Eye (tissue), 1 donor: ENCODE results near the gene PFDN1.
"Not testable (repeated sequence)": the region's sequence is repeated elsewhere in the genome, so short reads cannot be mapped to it uniquely, and the experiment has no call there.

Experiments
- DNase-seq: peaks from one replicate; pipeline ENCODE4 v3.0.0-alpha.2; 2015

The PFDN1 gene

DNA sequence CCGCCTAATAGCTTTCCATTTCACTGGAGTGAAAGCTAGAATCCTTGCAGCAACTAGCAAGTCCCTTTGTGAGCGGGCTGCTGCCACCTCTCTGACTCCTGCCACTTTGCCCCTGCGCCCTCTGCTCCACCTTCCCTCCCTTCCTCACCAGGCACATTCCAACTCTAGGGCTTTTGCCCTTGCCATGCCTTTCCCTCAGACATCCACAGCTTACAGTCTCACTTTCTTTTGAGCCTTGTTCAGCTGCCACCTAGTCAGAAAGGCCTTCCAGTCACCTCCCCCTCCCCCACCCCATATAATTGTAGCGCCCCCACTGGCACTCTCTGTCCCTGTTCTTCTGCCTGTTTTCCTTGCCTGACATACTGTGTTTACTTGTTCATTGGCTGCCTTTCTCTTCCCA is 96.9 kb downstream of the PFDN1 start:
- DNase-seq = no peak

- no peak for DNase-seq
Measured at GRCh38 chr5:140205216-140205615, 97.7 kb downstream of the PFDN1 start.

DNA sequence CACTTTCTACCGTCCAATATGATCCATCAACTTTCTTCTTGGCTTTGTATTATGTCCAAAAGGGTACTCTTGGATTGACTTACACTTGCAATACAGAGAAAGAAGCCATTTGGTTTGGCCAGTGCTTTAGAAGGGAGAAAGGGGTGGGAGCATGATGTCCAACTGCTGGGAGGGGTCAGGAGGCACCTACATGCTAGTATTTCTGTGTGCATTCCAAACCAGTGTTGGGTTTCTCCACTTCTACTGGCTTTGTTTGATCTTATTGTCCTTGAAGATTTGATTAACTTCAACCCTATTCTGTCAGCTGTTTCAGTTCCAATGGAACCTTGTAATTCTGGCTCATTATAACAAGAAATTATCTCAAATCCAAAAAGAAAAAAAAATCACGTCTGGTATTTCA is 100.3 kb downstream of the PFDN1 start:
- DNase-seq = no peak

DNA sequence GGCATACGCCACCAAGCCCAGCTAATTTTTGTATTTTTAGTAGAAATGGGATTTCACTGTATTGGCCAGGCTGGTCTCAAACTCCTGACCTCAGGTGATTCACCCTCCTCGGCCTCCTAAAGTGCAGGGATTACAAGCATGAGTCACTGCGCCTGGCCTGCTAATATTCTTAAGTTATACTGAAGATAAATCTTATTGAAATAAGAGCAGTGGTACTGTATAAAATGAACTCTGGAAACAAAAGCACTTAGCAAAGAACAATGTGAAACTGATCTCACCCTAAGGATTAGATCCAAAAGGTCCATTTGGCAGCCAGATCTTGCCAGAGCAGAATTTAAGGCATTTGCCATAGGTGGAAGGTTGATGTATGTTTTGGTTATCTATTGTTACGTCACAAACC is 100.8 kb downstream of the PFDN1 start:
- DNase-seq = no peak

GRCh38 chr5:140198915-140199314 is 104.0 kb downstream of the PFDN1 start:
- not testable (repeated sequence) for DNase-seq

- DNase-seq = no peak
Measured at GRCh38 chr5:140197023-140197422, 105.9 kb downstream of the PFDN1 start.

DNA sequence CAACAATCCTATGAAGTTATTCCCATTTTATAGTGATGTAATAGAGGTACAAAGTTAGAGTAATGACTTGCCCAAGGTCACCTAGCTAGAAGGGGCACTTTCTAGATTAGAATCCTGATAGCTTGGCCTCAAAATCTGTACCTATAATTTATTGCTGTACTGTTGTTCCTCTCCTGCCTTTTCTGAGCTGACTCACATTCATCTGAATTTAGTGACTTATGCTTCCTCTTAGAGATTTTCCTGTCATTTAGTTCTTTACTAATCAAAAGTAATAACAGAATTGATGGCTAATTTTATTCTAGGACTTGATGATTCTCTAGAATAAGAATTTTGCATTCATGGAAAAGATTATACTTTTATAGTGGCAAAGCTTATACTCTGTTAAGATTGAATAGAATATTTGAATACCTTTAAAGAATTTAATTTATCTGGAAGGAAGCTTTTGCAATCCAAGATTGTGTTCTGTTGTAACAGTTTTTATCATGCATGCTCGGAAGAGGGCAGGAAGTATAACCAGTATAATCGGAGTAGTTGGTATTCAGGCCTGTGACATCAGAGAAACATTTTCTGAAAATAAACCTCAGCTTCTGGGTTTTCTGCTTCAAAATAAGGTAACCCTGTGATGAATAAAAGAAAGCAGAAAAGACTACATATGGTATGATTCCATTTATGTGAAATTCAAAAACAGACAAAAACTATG is 106.6 kb downstream of the PFDN1 start:
- no peak for DNase-seq
